Skeletal muscle satellite cell (primary cell): ENCODE data around the gene B9D1.
"Not testable (repeated sequence)": the region's sequence is repeated elsewhere in the genome, so short reads cannot be mapped to it uniquely, and the experiment has no call there.

Source experiments
- H3K27me3 ChIP-seq: 2 replicates; pipeline ENCODE4 v1.7.0; 2013; ENCODE audit warnings: low read length; ENCODE audit not compliant: control insufficient read depth, insufficient read depth
- H3K36me3 ChIP-seq: 2 replicates; pipeline ENCODE4 v1.7.0; 2013; ENCODE audit warnings: mild to moderate bottlenecking, control low read depth, low read length; ENCODE audit not compliant: insufficient read depth
- H3K4me1 ChIP-seq: 2 replicates; pipeline ENCODE4 v1.7.0; 2013; ENCODE audit warnings: low read length; ENCODE audit not compliant: control insufficient read depth, insufficient read depth
- H3K4me2 ChIP-seq: 2 replicates; pipeline ENCODE4 v1.7.0; 2013; ENCODE audit warnings: mild to moderate bottlenecking, low read length
- H3K4me3 ChIP-seq: 2 replicates; pipeline ENCODE4 v1.7.0; 2013; ENCODE audit warnings: low read length
- H3K9ac ChIP-seq: 2 replicates; pipeline ENCODE4 v1.7.0; 2013; ENCODE audit warnings: mild to moderate bottlenecking, low read depth, low read length, moderate library complexity
- H3K9me3 ChIP-seq: replicated peaks from 2 replicates; pipeline ENCODE4 v1.7.0; 2013; ENCODE audit warnings: mild to moderate bottlenecking, control low read depth, low read length

The B9D1 gene

GRCh38 chr17:19361326-19361725 lies 1.2 kb downstream of the B9D1 start:
- peak overlapping the region; percentile 95 for H3K4me2 ChIP-seq
- H3K4me1 ChIP-seq = peaks cover 19% of the 10 kb centered on the region
- no peak overlapping the region for H3K9ac ChIP-seq
- no peak overlapping the region for H3K4me3 ChIP-seq
- H3K27me3 ChIP-seq = no peaks in the 10 kb centered on the region
- no peaks in the 10 kb centered on the region for H3K36me3 ChIP-seq
- H3K9me3 ChIP-seq = no peaks in the 10 kb centered on the region

GRCh38 chr17:19360772-19361171 lies 1.8 kb downstream of the B9D1 start:
- Histone ChIP-seq H3K9me3 (no peaks in the 10 kb centered on the region), H3K9ac (no peak overlapping the region), H3K4me3 (no peak overlapping the region), H3K36me3 (no peaks in the 10 kb centered on the region), H3K4me1 (peaks cover 19% of the 10 kb centered on the region), H3K27me3 (no peaks in the 10 kb centered on the region), H3K4me2 (no peak overlapping the region)

GRCh38 chr17:19359856-19360255 lies 2.7 kb downstream of the B9D1 start:
- Histone ChIP-seq H3K9me3 (no peaks in the 10 kb centered on the region), H3K4me2 (no peak overlapping the region), H3K4me1 (peaks cover 18% of the 10 kb centered on the region), H3K27me3 (no peaks in the 10 kb centered on the region), H3K9ac (no peak overlapping the region), H3K36me3 (no peaks in the 10 kb centered on the region), H3K4me3 (no peak overlapping the region)

- H3K4me3 ChIP-seq = no peak overlapping the region
- H3K4me1 ChIP-seq = peaks cover 18% of the 10 kb centered on the region
- H3K27me3 ChIP-seq = no peaks in the 10 kb centered on the region
- H3K36me3 ChIP-seq = no peaks in the 10 kb centered on the region
- no peak overlapping the region for H3K4me2 ChIP-seq
- no peaks in the 10 kb centered on the region for H3K9me3 ChIP-seq
- no peak overlapping the region for H3K9ac ChIP-seq
These were observed 3.4 kb downstream of the B9D1 start for GRCh38 chr17:19359151-19359550.

- Histone ChIP-seq H3K4me2 (no peak overlapping the region), H3K9me3 (no peaks in the 10 kb centered on the region), H3K36me3 (no peaks in the 10 kb centered on the region), H3K27me3 (no peaks in the 10 kb centered on the region), H3K9ac (no peak overlapping the region), H3K4me1 (peaks cover 21% of the 10 kb centered on the region), H3K4me3 (no peak overlapping the region)
These were observed 4.8 kb downstream of the B9D1 start for GRCh38 chr17:19357761-19358160.

- Histone ChIP-seq H3K36me3 (no peaks in the 10 kb centered on the region), H3K4me3 (no peak overlapping the region), H3K4me1 (peaks cover 21% of the 10 kb centered on the region), H3K27me3 (no peaks in the 10 kb centered on the region), H3K4me2 (no peak overlapping the region), H3K9me3 (no peaks in the 10 kb centered on the region), H3K9ac (no peak overlapping the region)
These were observed 5.2 kb downstream of the B9D1 start for GRCh38 chr17:19357351-19357750.

GRCh38 chr17:19354748-19355147 lies 7.8 kb downstream of the B9D1 start:
- peaks cover 15% of the 10 kb centered on the region for H3K4me1 ChIP-seq
- H3K9me3 ChIP-seq = no peaks in the 10 kb centered on the region
- H3K9ac ChIP-seq = no peak overlapping the region
- no peak overlapping the region for H3K4me2 ChIP-seq
- H3K36me3 ChIP-seq = no peaks in the 10 kb centered on the region
- no peaks in the 10 kb centered on the region for H3K27me3 ChIP-seq
- no peak overlapping the region for H3K4me3 ChIP-seq

GRCh38 chr17:19353401-19353800 lies 9.1 kb downstream of the B9D1 start:
- not testable (repeated sequence) for H3K4me2 ChIP-seq, H3K9me3 ChIP-seq, H3K9ac ChIP-seq, H3K36me3 ChIP-seq, H3K27me3 ChIP-seq, H3K4me3 ChIP-seq
- H3K4me1 ChIP-seq = peaks cover 15% of the 10 kb centered on the region

GRCh38 chr17:19348806-19349205 lies 13.7 kb downstream of the B9D1 start:
- Histone ChIP-seq H3K4me3 (no peak overlapping the region), H3K36me3 (no peaks in the 10 kb centered on the region), H3K9ac (no peak overlapping the region), H3K27me3 (no peaks in the 10 kb centered on the region), H3K4me2 (no peak overlapping the region), H3K4me1 (peaks cover 36% of the 10 kb centered on the region), H3K9me3 (no peaks in the 10 kb centered on the region)

GRCh38 chr17:19348081-19348650 lies 14.4 kb downstream of the B9D1 start:
- Histone ChIP-seq H3K4me3 (no peak overlapping the region), H3K27me3 (no peaks in the 10 kb centered on the region), H3K4me1 (peaks cover 32% of the 10 kb centered on the region), H3K9ac (no peak overlapping the region), H3K4me2 (no peak overlapping the region), H3K36me3 (no peaks in the 10 kb centered on the region), H3K9me3 (no peaks in the 10 kb centered on the region)

- no peaks in the 10 kb centered on the region for H3K36me3 ChIP-seq
- H3K4me1 ChIP-seq = peaks cover 30% of the 10 kb centered on the region
- H3K4me2 ChIP-seq = peak overlapping the region; percentile 55
- H3K9ac ChIP-seq = peak overlapping the region; percentile 35
- H3K9me3 ChIP-seq = no peaks in the 10 kb centered on the region
- H3K4me3 ChIP-seq = no peak overlapping the region
- H3K27me3 ChIP-seq = no peaks in the 10 kb centered on the region
These were observed 15.0 kb downstream of the B9D1 start for GRCh38 chr17:19347323-19348080.
